H1 (cell line): Measurements from ENCODE around the gene SPOCK1. TPM values are rescaled to one million over a fixed set of nuclear protein-coding genes. Genes with fewer than 3 reads are reported as not detected.

Experiments used
- ASH2L ChIP-seq: fragments of 200-600, 300-600 bp; sonication (generic); IDR thresholded peaks from one replicate; pipeline ENCODE4 v1.7.1; 2017; ENCODE audit warnings: low read length
- RFX5 ChIP-seq: IDR thresholded peaks from 2 replicates; pipeline ENCODE4 v1.6.1; 2011; ENCODE audit warnings: low read depth, low read length, improper control_type of control experiment, borderline replicate concordance
- TAF7 ChIP-seq: optimal IDR thresholded peaks from 2 replicates; pipeline ENCODE3; 2011; ENCODE audit warnings: low read depth, mild to moderate bottlenecking, inconsistent platforms, low read length, moderate library complexity, borderline replicate concordance
- polyA plus RNA-seq, 7 experiments: library from polyadenylated mRNA; depleted of rRNA in 3 of 7; stranded (reverse) in 5 of 7; unstranded in 2 of 7; fragments of >200 nt in 5 of 7; fragments of 200-250 nt in 2 of 7; gene quantifications; 1 replicate in 5 of 7; 2 replicates in 1 of 7; 4 replicates in 1 of 7; pipeline versions ENCODE4 v1.2.1 to v1.2.3, GENCODE V29; 2011 to 2013; ENCODE audit warnings: missing spikeins in 2 of 7, mixed read lengths in 2 of 7
- total RNA-seq: library from RNA; stranded (reverse); fragmentation: NEBNext Ultra II Directional; extraction: Animal tissue kit (Norgen Biotek cat#: 25700); gene quantifications from 2 replicates; pipeline ENCODE4 v1.2.1, GENCODE V29; 2021

The SPOCK1 gene
- total and polyA plus RNA-seq, 2 of the 8 experiments (the other 6 are each of a cell fraction or from before 2014, with no cell fraction given), result 6.9 to 18.1 TPM

DNA sequence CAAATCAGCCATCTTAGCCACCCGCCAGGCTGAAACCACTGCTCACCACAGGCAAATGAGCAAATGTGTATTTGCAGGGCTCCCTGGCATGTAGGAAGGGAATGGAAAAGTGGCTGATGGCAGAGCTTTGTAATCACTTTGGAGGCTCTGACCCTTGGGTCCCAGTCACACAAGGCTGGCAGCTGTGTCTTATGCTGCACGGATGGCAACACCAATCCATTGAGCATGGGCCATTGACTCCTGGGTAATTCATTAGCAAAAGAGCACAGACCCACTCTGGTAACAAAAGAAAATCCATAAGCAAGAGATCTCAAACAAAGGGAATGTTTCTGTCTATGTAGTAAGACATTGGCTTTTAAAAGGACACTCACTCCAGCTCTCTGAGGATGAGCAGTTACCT is 57.6 kb downstream of the SPOCK1 start (continued):
- TF ChIP-seq TAF7 (no peak), RFX5 (no peak), ASH2L (no peak)
